Measurements from ENCODE around the gene DOCK9. TPM values are rescaled to one million over a fixed set of nuclear protein-coding genes. Genes with fewer than 3 reads are reported as not detected.

Gene DOCK9
- total and polyA plus RNA-seq, 2 donors (not counting 3 experiments of a cell fraction or from before 2014, with no cell fraction given), result 147 to 323 TPM

DNA sequence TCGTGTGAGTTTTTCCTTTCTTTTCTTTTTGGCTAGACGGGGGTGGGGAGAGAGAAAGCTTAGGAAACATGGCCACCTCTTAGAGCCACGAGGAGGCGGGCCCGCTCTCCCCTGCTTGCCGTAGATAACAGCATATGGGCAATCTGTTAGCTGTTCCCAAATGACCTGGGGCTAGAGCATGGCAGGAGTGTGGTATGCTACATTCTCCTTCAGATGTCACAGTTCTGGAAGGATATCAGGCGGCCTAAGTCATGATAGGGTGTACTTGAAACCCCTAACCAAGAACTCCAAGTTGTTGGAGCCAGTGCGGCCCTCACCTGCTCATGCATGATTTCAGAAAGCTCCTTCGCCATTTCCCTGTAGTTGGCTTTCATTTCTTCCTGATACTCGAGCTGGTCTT lies 181.1 kb downstream of the DOCK9 start:
- TF ChIP-seq EZH2 (IDR thresholded peaks at IDR 0.05; ENCODE audit: borderline replicate concordance, low read depth, low read length, severe bottlenecking) (no peak), GATA2 (IDR thresholded peaks at IDR 0.05; ENCODE audit: insufficient read depth, insufficient read length, low read depth, low read length) (no peak), JUN (IDR thresholded peaks at IDR 0.05; ENCODE audit: borderline replicate concordance, insufficient read depth, insufficient read length, low read depth) (no peak), POLR2AphosphoS5 (IDR thresholded peaks at IDR 0.05; ENCODE audit: insufficient read depth, low read depth, low read length) (no peak), FOS (IDR thresholded peaks at IDR 0.05; ENCODE audit: borderline replicate concordance, insufficient read depth, low read length) (no peak), POLR2A (IDR thresholded peaks at IDR 0.05; ENCODE audit: low read depth, low read length) (no peak), MYC (IDR thresholded peaks at IDR 0.05; ENCODE audit: low read depth, low read length) (no peak)
- TF ChIP-seq, protein P1, sequence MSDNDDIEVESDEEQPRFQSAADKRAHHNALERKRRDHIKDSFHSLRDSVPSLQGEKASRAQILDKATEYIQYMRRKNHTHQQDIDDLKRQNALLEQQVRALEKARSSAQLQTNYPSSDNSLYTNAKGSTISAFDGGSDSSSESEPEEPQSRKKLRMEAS (IDR thresholded peaks at IDR 0.05; ENCODE audit: insufficient read depth, insufficient read length), result no peak
- TF ChIP-seq, protein P2, sequence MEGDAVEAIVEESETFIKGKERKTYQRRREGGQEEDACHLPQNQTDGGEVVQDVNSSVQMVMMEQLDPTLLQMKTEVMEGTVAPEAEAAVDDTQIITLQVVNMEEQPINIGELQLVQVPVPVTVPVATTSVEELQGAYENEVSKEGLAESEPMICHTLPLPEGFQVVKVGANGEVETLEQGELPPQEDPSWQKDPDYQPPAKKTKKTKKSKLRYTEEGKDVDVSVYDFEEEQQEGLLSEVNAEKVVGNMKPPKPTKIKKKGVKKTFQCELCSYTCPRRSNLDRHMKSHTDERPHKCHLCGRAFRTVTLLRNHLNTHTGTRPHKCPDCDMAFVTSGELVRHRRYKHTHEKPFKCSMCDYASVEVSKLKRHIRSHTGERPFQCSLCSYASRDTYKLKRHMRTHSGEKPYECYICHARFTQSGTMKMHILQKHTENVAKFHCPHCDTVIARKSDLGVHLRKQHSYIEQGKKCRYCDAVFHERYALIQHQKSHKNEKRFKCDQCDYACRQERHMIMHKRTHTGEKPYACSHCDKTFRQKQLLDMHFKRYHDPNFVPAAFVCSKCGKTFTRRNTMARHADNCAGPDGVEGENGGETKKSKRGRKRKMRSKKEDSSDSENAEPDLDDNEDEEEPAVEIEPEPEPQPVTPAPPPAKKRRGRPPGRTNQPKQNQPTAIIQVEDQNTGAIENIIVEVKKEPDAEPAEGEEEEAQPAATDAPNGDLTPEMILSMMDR (IDR thresholded peaks at IDR 0.05; ENCODE audit: extremely low read depth in 1 of 2, insufficient read depth in 1 of 2, low read depth in 1 of 2, low read length in 2 of 2), result no peak
- intact Hi-C loops (cut with micrococcal nuclease) (no loop called here), dilution Hi-C loops (cut with MboI; ENCODE audit: extremely low pct_ligation_motif_present, low sequenced_read_pairs) (no loop called here)
- Histone ChIP-seq H4K20me1 (replicated peaks; ENCODE audit: control insufficient read depth, extremely low read depth, insufficient read depth, low read length) (no peaks in the 10 kb centered on the region), H3K27ac (ENCODE audit: insufficient read depth, low read depth, low read length) (no peak overlapping the region), H3K36me3 (ENCODE audit: control insufficient read depth in 2 of 2, extremely low read depth in 1 of 2, insufficient read depth in 2 of 2, low read length in 2 of 2) (peaks cover 29 to 43% of the 10 kb centered on the region in 2 experiments), H3K9me1 (replicated peaks; ENCODE audit: control insufficient read depth, extremely low read depth, insufficient read depth, low read length) (no peaks in the 10 kb centered on the region), H3K9ac (replicated peaks; ENCODE audit: extremely low read depth, insufficient read depth, low read length) (no peak overlapping the region), H3K4me1 (ENCODE audit: control insufficient read depth, extremely low read depth, insufficient read depth, low read length) (no peaks in the 10 kb centered on the region), H3K79me2 (ENCODE audit: control insufficient read depth, insufficient read depth, low read length) (no peaks in the 10 kb centered on the region), H3K4me2 (ENCODE audit: insufficient read depth, low read length) (no peak overlapping the region), H2AFZ (ENCODE audit: low read depth, low read length) (no peak overlapping the region), H3K27me3 (ENCODE audit: control insufficient read depth in 2 of 2, insufficient read depth in 2 of 2, low read length in 2 of 2) (no peaks in the 10 kb centered on the region), H3K9me3 (replicated peaks; ENCODE audit: control insufficient read depth, insufficient read depth, low read length) (no peaks in the 10 kb centered on the region), H3K4me3 (replicated peaks in 1 of 3; ENCODE audit: insufficient read depth in 1 of 3, low read depth in 1 of 3, low read length in 3 of 3) (no peak overlapping the region)
- ChIA-PET CTCF (no interaction called here), POLR2A (interaction anchor here (0.6 kb wide), 1 partner anchor 103 kb away, joined by 5 read pairs; no protein-coding TSS in a partner anchor)
- DNase-seq (ENCODE audit: low read depth, low spot score) (no peak), FAIRE-seq (no peak)
- BruUV-seq (replicated peaks), result no TSS peak

Data from endothelial cell of umbilical vein (primary cell).